Left hindlimb (tissue), 1 donor: ENCODE data around the gene RNF166.

ENCODE experiments used
- DNase-seq: peaks from one replicate; pipeline ENCODE4 v3.0.0-alpha.2; 2018

The RNF166 gene

GRCh38 chr16:88650749-88651275 is 55.4 kb downstream of the RNF166 start, which contains the start of gene CYBA:
Gene CYBA (minus strand): TSS chr16:88651053. CDS start chr16:88651013, 40 bp downstream.
- peak; percentile 84 for DNase-seq

DNA sequence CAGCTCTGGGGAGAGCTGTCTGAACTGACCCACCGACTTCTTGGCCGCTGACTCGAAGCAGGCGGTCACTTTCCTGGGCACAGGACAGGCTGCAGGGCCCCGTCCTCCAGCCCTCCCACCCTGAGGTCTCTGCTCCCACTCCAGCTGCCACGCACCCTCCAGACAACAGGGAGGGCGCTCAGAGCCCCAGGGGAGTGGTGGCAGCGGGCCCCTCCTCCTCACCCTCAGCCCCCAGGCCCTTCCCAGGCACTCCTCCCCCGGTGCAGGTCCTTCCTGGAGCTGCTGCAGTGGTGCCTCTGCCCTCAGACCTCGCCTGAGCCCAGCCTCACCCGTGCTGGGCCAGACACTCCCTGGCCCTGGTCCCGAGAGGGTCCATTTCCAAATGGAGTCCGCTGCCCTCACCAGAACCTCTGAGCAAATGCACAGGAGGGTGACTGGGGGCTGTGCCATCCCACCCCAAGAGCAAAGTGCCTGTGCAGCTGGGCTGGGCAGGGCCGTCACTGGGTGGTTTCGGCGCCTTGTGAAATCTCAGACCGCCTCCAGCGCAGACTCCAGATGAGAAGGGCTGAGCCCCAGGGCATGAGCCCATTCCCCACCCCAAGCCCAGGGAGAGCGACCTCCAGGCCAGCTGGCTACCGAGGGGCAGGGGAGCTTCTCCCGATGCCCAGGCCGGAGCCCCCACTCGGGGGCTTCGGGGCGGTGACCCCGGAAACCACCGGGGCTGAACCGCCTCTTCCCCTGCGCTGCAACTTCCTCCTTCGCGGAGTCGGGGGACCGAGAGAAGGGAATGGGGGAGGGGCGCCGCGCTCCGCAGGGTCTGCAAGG is 56.1 kb downstream of the RNF166 start:
- no peak for DNase-seq

GRCh38 chr16:88649195-88649923 is 56.8 kb downstream of the RNF166 start:
- DNase-seq: no peak

DNA sequence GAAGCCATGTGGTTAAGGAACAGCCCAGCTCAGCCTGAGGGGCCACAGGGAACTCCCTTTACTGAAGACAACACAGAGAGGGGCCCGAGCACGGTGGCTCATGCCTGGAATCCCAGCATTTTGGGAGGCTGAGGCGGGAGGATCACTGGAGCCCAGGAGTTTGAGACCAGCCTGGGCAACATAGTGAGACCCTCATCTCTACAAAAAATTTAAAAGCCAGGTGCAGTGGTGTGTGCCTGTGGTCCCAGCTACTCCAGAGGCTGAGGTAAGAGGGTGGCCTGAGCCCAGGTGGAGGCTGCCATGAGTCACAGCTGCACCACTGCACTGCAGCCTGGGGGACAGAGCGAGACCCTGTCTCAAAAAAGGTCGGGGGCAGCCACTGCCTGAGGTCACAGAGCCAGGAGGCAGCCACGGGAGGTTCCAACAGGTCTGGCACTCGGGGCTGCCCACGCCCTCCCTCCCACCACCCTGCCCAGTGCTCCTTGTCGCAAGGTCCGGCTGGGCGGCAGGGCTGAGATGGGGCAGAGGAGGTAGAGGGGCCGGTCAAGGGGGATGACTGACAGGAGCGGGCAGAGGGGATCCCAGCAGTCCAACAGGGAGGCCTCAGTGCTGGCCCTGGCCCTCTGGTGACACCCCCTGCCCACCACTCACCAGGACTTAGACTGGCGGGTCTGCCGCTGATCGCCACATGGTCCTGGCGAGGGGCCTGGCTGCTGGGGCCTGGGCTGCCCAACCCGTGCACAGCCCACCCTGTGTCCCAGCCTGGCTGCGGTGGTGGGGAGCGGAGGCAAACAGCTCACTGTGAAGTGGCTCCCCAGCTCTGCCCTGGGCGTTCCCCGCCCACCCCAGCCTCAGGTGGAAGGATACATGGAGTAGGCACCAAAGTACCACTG is 58.8 kb downstream of the RNF166 start:
- DNase-seq: no peak
